Coronary artery (tissue), 2 donors: ENCODE results near the gene EDC3.
"Not testable (repeated sequence)": the region's sequence is repeated elsewhere in the genome, so short reads cannot be mapped to it uniquely, and the experiment has no call there.

Experiments
- DNase-seq: peaks from one replicate; pipeline ENCODE4 v3.0.0-alpha.2; 2017; ENCODE audit warnings: low spot score
- H3K27ac ChIP-seq, 2 donors: fragments of 200-600 bp; sonication (generic); one replicate each; pipeline ENCODE4 v1.5.1; 2016 to 2019
- H3K4me3 ChIP-seq: fragments of 200-600 bp; sonication (generic); 2 replicates; pipeline ENCODE4 v1.5.1; 2016; ENCODE audit warnings: mild to moderate bottlenecking, moderate library complexity
- CTCF ChIP-seq: fragments of 200-600 bp; sonication (generic); IDR thresholded peaks from one replicate; pipeline ENCODE4 v1.5.1; 2019; ENCODE audit warnings: antibody characterized with exemption

The EDC3 gene

GRCh38 chr15:74599156-74599555 is 96.7 kb downstream of the EDC3 start:
- TF ChIP-seq CTCF, result no peak
- peak overlapping the region; percentile 66 for H3K4me3 ChIP-seq
- H3K27ac ChIP-seq, result peak overlapping the region; percentile 12 to 77
- no peak for DNase-seq

- Histone ChIP-seq H3K27ac (peak overlapping the region; percentile 12 to 77), H3K4me3 (peak overlapping the region; percentile 66)
- peak; percentile 92 for DNase-seq
- TF ChIP-seq CTCF, result no peak
Observed at GRCh38 chr15:74598126-74598842, 97.5 kb downstream of the EDC3 start.

- H3K27ac ChIP-seq, H3K4me3 ChIP-seq, DNase-seq: not testable (repeated sequence)
Observed at GRCh38 chr15:74597146-74597705, 98.6 kb downstream of the EDC3 start.

GRCh38 chr15:74596736-74597135 is 99.1 kb downstream of the EDC3 start:
- DNase-seq, result not testable (repeated sequence)

GRCh38 chr15:74595271-74595670 is 100.6 kb downstream of the EDC3 start:
- no peak overlapping the region for H3K27ac ChIP-seq
- H3K4me3 ChIP-seq, result no peak overlapping the region
- no peak for DNase-seq
- no peak for TF ChIP-seq CTCF

More at GRCh38 chr15:74596736-74597135, 99.1 kb downstream of the EDC3 start:
- H3K27ac ChIP-seq, H3K4me3 ChIP-seq: not testable (repeated sequence)

- no peak for DNase-seq
- Histone ChIP-seq H3K4me3 (no peak overlapping the region), H3K27ac (no peak overlapping the region)
- no peak for TF ChIP-seq CTCF
Observed at GRCh38 chr15:74594455-74594854, 101.4 kb downstream of the EDC3 start.

GRCh38 chr15:74593122-74593521 is 102.7 kb downstream of the EDC3 start:
- H3K4me3 ChIP-seq, result no peak overlapping the region
- TF ChIP-seq CTCF, result no peak
- H3K27ac ChIP-seq, result no peak overlapping the region
- no peak for DNase-seq

GRCh38 chr15:74592222-74592621 is 103.6 kb downstream of the EDC3 start:
- no peak for TF ChIP-seq CTCF
- DNase-seq, result no peak
- Histone ChIP-seq H3K27ac (no peak overlapping the region), H3K4me3 (no peak overlapping the region)
